ENCODE results near the gene UCP2. TPM values are rescaled to one million over a fixed set of nuclear protein-coding genes. Genes with fewer than 3 reads are reported as not detected.
A peak's percentile ranks its signal among the peaks of the same experiment; 100 is the strongest.

Gene UCP2
- total and polyA plus RNA-seq, 9 of the 15 experiments (the other 6 are each of a cell fraction or from before 2014, with no cell fraction given): 19.2 to 216 (median 87.9) TPM

- TF ChIP-seq RCOR1 (IDR thresholded peaks at IDR 0.05; ENCODE audit: borderline replicate concordance in 1 of 2, low read depth in 2 of 2, low read length in 2 of 2): peak in 1 of 2 experiments; percentile 63; a peak in 2 of 4 replicates
- peak; percentile 17 to 85; a peak in 2 of 4 replicates for TF ChIP-seq FOXA3 (CRISPR knock-in tag; conservative IDR thresholded peaks at IDR 0.05 in 1 of 2, IDR thresholded peaks at IDR 0.05 in 1 of 2)
- TF ChIP-seq, protein P1, sequence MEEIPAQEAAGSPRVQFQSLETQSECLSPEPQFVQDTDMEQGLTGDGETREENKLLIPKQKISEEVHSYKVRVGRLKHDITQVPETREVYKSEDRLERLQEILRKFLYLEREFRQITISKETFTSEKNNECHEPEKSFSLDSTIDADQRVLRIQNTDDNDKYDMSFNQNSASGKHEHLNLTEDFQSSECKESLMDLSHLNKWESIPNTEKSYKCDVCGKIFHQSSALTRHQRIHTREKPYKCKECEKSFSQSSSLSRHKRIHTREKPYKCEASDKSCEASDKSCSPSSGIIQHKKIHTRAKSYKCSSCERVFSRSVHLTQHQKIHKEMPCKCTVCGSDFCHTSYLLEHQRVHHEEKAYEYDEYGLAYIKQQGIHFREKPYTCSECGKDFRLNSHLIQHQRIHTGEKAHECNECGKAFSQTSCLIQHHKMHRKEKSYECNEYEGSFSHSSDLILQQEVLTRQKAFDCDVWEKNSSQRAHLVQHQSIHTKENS (CRISPR knock-in tag; IDR thresholded peaks at IDR 0.05): no peak
- TF ChIP-seq ZFPM2 (CRISPR knock-in tag; IDR thresholded peaks at IDR 0.05): no peak
- peak; percentile 76 for TF ChIP-seq ASH1L (IDR thresholded peaks at IDR 0.05; ENCODE audit: borderline replicate concordance, low read depth, partially characterized antibody)
- TF ChIP-seq GTF2A2 (tag; IDR thresholded peaks at IDR 0.05): no peak; the same call in 1 of the 2 replicates
- peak; percentile 53; the same call in 1 of the 2 replicates for TF ChIP-seq JUN (IDR thresholded peaks at IDR 0.05; ENCODE audit: borderline replicate concordance, low read depth, low read length)
- peak; percentile 95; the same call in 1 of the 2 replicates for TF ChIP-seq JUN (CRISPR knock-in tag; IDR thresholded peaks at IDR 0.05; ENCODE audit: borderline replicate concordance)
- TF ChIP-seq ZEB2 (IDR thresholded peaks at IDR 0.05): peak; percentile 22; the same call in 1 of the 2 replicates
- 0 out of 2 replicates have a peak, but pooled peaks have one; percentile 21 for TF ChIP-seq GATAD2A (IDR thresholded peaks at IDR 0.05)
- no peak for TF ChIP-seq ZNF280A (IDR thresholded peaks at IDR 0.05; ENCODE audit: low read depth, partially characterized antibody)
- TF ChIP-seq DDX20 (tag; IDR thresholded peaks at IDR 0.05; ENCODE audit: low read depth): no peak
- TF ChIP-seq, protein P2, sequence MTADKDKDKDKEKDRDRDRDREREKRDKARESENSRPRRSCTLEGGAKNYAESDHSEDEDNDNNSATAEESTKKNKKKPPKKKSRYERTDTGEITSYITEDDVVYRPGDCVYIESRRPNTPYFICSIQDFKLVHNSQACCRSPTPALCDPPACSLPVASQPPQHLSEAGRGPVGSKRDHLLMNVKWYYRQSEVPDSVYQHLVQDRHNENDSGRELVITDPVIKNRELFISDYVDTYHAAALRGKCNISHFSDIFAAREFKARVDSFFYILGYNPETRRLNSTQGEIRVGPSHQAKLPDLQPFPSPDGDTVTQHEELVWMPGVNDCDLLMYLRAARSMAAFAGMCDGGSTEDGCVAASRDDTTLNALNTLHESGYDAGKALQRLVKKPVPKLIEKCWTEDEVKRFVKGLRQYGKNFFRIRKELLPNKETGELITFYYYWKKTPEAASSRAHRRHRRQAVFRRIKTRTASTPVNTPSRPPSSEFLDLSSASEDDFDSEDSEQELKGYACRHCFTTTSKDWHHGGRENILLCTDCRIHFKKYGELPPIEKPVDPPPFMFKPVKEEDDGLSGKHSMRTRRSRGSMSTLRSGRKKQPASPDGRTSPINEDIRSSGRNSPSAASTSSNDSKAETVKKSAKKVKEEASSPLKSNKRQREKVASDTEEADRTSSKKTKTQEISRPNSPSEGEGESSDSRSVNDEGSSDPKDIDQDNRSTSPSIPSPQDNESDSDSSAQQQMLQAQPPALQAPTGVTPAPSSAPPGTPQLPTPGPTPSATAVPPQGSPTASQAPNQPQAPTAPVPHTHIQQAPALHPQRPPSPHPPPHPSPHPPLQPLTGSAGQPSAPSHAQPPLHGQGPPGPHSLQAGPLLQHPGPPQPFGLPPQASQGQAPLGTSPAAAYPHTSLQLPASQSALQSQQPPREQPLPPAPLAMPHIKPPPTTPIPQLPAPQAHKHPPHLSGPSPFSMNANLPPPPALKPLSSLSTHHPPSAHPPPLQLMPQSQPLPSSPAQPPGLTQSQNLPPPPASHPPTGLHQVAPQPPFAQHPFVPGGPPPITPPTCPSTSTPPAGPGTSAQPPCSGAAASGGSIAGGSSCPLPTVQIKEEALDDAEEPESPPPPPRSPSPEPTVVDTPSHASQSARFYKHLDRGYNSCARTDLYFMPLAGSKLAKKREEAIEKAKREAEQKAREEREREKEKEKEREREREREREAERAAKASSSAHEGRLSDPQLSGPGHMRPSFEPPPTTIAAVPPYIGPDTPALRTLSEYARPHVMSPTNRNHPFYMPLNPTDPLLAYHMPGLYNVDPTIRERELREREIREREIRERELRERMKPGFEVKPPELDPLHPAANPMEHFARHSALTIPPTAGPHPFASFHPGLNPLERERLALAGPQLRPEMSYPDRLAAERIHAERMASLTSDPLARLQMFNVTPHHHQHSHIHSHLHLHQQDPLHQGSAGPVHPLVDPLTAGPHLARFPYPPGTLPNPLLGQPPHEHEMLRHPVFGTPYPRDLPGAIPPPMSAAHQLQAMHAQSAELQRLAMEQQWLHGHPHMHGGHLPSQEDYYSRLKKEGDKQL (CRISPR knock-in tag; IDR thresholded peaks at IDR 0.05; ENCODE audit: borderline replicate concordance): no peak
- TF ChIP-seq HMGN3 (IDR thresholded peaks at IDR 0.05; ENCODE audit: borderline replicate concordance, extremely low read depth, insufficient read length, low read depth, low read length): peak; percentile 90
- no peak for TF ChIP-seq CHCHD3 (CRISPR knock-in tag; IDR thresholded peaks at IDR 0.05)
- no peak for TF ChIP-seq ZNF253 (CRISPR knock-in tag; conservative IDR thresholded peaks at IDR 0.05)
- TF ChIP-seq SMC3 (conservative IDR thresholded peaks at IDR 0.05; ENCODE audit: insufficient read depth, low read depth, low read length): no peak
- TF ChIP-seq HNRNPL (IDR thresholded peaks at IDR 0.05; ENCODE audit: low read depth, low read length): peak; percentile 52; the same call in 1 of the 2 replicates
Observed at GRCh38 chr11:73982990-73983740, 522 bp upstream of the UCP2 start (continued).

Data from K562 (cell line).